DOHH2 (cell line): ENCODE results near the gene SPAG16.

Source experiments
- CTCF ChIP-seq: fragments of 200-600 bp; sonication (generic); IDR thresholded peaks from one replicate; pipeline ENCODE4 v1.5.1; 2014; ENCODE audit warnings: antibody characterized with exemption, mild to moderate bottlenecking, low read depth, low read length; ENCODE audit not compliant: poor library complexity, severe bottlenecking
- EZH2phosphoT487 ChIP-seq: fragments of 200-600 bp; sonication (generic); IDR thresholded peaks from 2 replicates; pipeline ENCODE4 v1.6.1; 2017; ENCODE audit warnings: borderline replicate concordance, mild to moderate bottlenecking, antibody characterized with exemption, low read length, moderate library complexity, mixed read lengths

GRCh38 chr2:214377286-214377624 is 1093.0 kb downstream of the SPAG16 start:
- TF ChIP-seq CTCF (no peak), EZH2phosphoT487 (no peak)
